Duodenal mucosa (tissue), 2 donors: ENCODE results near the gene GAPT.

Experiments
- H3K27ac ChIP-seq: one replicate; pipeline ENCODE4 v1.7.0; 2013; ENCODE audit warnings: low read depth, low read length
- H3K27me3 ChIP-seq, 2 donors: one replicate each; pipeline ENCODE4 v1.7.0; 2013; ENCODE audit warnings: low read length in 2 of 2, control low read depth in 1 of 2; ENCODE audit not compliant: insufficient read depth in 2 of 2, control insufficient read depth in 1 of 2
- H3K36me3 ChIP-seq, 2 donors: one replicate each; pipeline ENCODE4 v1.7.0; 2013; ENCODE audit warnings: low read length in 2 of 2, control low read depth in 1 of 2; ENCODE audit not compliant: insufficient read depth in 2 of 2, control insufficient read depth in 1 of 2
- H3K4me1 ChIP-seq, 2 donors: one replicate each; pipeline ENCODE4 v1.7.0; 2013; ENCODE audit warnings: low read length in 2 of 2, control low read depth in 1 of 2; ENCODE audit not compliant: insufficient read depth in 2 of 2, control insufficient read depth in 1 of 2
- H3K4me3 ChIP-seq, 2 donors: one replicate each; pipeline ENCODE4 v1.7.0; 2013; ENCODE audit warnings: low read length in 2 of 2, low read depth in 1 of 2
- H3K9ac ChIP-seq, 2 donors: one replicate each; pipeline ENCODE4 v1.7.0; 2013; ENCODE audit warnings: low read length in 2 of 2, low read depth in 1 of 2
- H3K9me3 ChIP-seq, 2 donors: one replicate each; pipeline ENCODE4 v1.7.0; 2013; ENCODE audit warnings: low read length in 2 of 2, control low read depth in 1 of 2; ENCODE audit not compliant: control insufficient read depth in 1 of 2

GAPT gene

GRCh38 chr5:58482536-58482935, 8.7 kb upstream of the GAPT start:
- no peaks in the 10 kb centered on the region for H3K4me1 ChIP-seq
- H3K36me3 ChIP-seq = no peaks in the 10 kb centered on the region
- H3K27ac ChIP-seq = no peak overlapping the region
- H3K27me3 ChIP-seq = no peaks in the 10 kb centered on the region
- no peak overlapping the region for H3K4me3 ChIP-seq
- H3K9me3 ChIP-seq = no peaks in the 10 kb centered on the region
- no peak overlapping the region for H3K9ac ChIP-seq

GRCh38 chr5:58484505-58484904, 6.7 kb upstream of the GAPT start:
- H3K4me3 ChIP-seq = no peak overlapping the region
- no peak overlapping the region for H3K27ac ChIP-seq
- no peaks in the 10 kb centered on the region for H3K4me1 ChIP-seq
- no peaks in the 10 kb centered on the region for H3K9me3 ChIP-seq
- H3K36me3 ChIP-seq = no peaks in the 10 kb centered on the region
- H3K9ac ChIP-seq = no peak overlapping the region
- no peaks in the 10 kb centered on the region for H3K27me3 ChIP-seq

- no peaks in the 10 kb centered on the region for H3K9me3 ChIP-seq
- H3K9ac ChIP-seq = no peak overlapping the region
- H3K4me3 ChIP-seq = no peak overlapping the region
- no peaks in the 10 kb centered on the region for H3K36me3 ChIP-seq
- no peaks in the 10 kb centered on the region for H3K27me3 ChIP-seq
- H3K4me1 ChIP-seq = no peaks in the 10 kb centered on the region
- H3K27ac ChIP-seq = no peak overlapping the region
Measured at GRCh38 chr5:58486290-58486689, 4.9 kb upstream of the GAPT start.

- no peaks in the 10 kb centered on the region for H3K4me1 ChIP-seq
- no peak overlapping the region for H3K27ac ChIP-seq
- H3K27me3 ChIP-seq = no peaks in the 10 kb centered on the region
Measured at GRCh38 chr5:58490402-58491050, 709 bp upstream of the GAPT start.

GRCh38 chr5:58493141-58493540, 1.9 kb downstream of the GAPT start:
- Histone ChIP-seq H3K27me3 (no peaks in the 10 kb centered on the region), H3K27ac (no peak overlapping the region), H3K4me1 (no peaks in the 10 kb centered on the region), H3K9ac (no peak overlapping the region), H3K36me3 (no peaks in the 10 kb centered on the region), H3K9me3 (no peaks in the 10 kb centered on the region), H3K4me3 (no peak overlapping the region)

More at GRCh38 chr5:58490402-58491050, 709 bp upstream of the GAPT start:
- H3K36me3 ChIP-seq = no peaks in the 10 kb centered on the region
- no peak overlapping the region for H3K9ac ChIP-seq
- no peaks in the 10 kb centered on the region for H3K9me3 ChIP-seq
- no peak overlapping the region for H3K4me3 ChIP-seq

GRCh38 chr5:58496488-58496887, 5.3 kb downstream of the GAPT start:
- Histone ChIP-seq H3K4me3 (no peak overlapping the region), H3K9me3 (no peaks in the 10 kb centered on the region), H3K27me3 (no peaks in the 10 kb centered on the region), H3K4me1 (no peaks in the 10 kb centered on the region), H3K9ac (no peak overlapping the region), H3K36me3 (no peaks in the 10 kb centered on the region), H3K27ac (no peak overlapping the region)

- no peak overlapping the region for H3K27ac ChIP-seq
- no peaks in the 10 kb centered on the region for H3K27me3 ChIP-seq
- H3K36me3 ChIP-seq = no peaks in the 10 kb centered on the region
- H3K4me3 ChIP-seq = no peak overlapping the region
- H3K9me3 ChIP-seq = no peaks in the 10 kb centered on the region
- H3K4me1 ChIP-seq = no peaks in the 10 kb centered on the region
- H3K9ac ChIP-seq = no peak overlapping the region
Measured at GRCh38 chr5:58497386-58497785, 6.2 kb downstream of the GAPT start.

- Histone ChIP-seq H3K36me3 (no peaks in the 10 kb centered on the region), H3K27me3 (no peaks in the 10 kb centered on the region), H3K9ac (no peak overlapping the region), H3K4me3 (no peak overlapping the region), H3K9me3 (no peaks in the 10 kb centered on the region), H3K4me1 (no peaks in the 10 kb centered on the region), H3K27ac (no peak overlapping the region)
Measured at GRCh38 chr5:58497921-58498320, 6.7 kb downstream of the GAPT start.

- Histone ChIP-seq H3K4me1 (no peaks in the 10 kb centered on the region), H3K4me3 (no peak overlapping the region), H3K9me3 (no peaks in the 10 kb centered on the region), H3K27me3 (no peaks in the 10 kb centered on the region), H3K27ac (no peak overlapping the region), H3K9ac (no peak overlapping the region), H3K36me3 (no peaks in the 10 kb centered on the region)
Measured at GRCh38 chr5:58498340-58498942, 7.2 kb downstream of the GAPT start.

GRCh38 chr5:58499231-58499630, 8.0 kb downstream of the GAPT start:
- no peaks in the 10 kb centered on the region for H3K27me3 ChIP-seq
- no peak overlapping the region for H3K4me3 ChIP-seq
- no peak overlapping the region for H3K9ac ChIP-seq

More at GRCh38 chr5:58499231-58499630, 8.0 kb downstream of the GAPT start:
- Histone ChIP-seq H3K36me3 (no peaks in the 10 kb centered on the region), H3K27ac (no peak overlapping the region), H3K9me3 (no peaks in the 10 kb centered on the region), H3K4me1 (no peaks in the 10 kb centered on the region)
